HepG2 (cell line): ENCODE measurements around the gene OPN3. TPM values are rescaled to one million over a fixed set of nuclear protein-coding genes. Genes with fewer than 3 reads are reported as not detected.
A peak's percentile ranks its signal among the peaks of the same experiment; 100 is the strongest.

Source experiments
- ATAC-seq: fragments of 200-7000 bp; cut with Tn5 transposase; 3 replicates; pipeline ENCODE4 v1.9.1; 2020; ENCODE audit warnings: mild to moderate bottlenecking, moderate library complexity
- BruUV-seq: library from RNA; stranded (reverse); fragments of 400-500 nt; replicated peaks from 2 replicates; lab custom pipeline; 2021; lab: Mats Ljungman, UMichigan
- CTCF ChIA-PET: fragments of 300-600 bp; formaldehyde crosslinking; extraction: SDS; loops from one replicate; lab custom pipeline; 2021; ENCODE audit warnings: low total read pairs, inconsistent platforms, low intra/inter-chr PET ratio; lab: Yijun Ruan, JAX
- POLR2A ChIA-PET: fragments of 350-600 bp; sonication (Branson Sonifier 250); formaldehyde crosslinking; loops from one replicate; lab custom pipeline; 2020; ENCODE audit warnings: antibody characterized with exemption, inconsistent platforms; lab: Yijun Ruan, JAX
- DNase-seq: peaks from one replicate; pipeline ENCODE4 v3.0.0-alpha.2; 2015; ENCODE audit warnings: low spot score
- FAIRE-seq: peaks from 3 replicates; lab custom pipeline; 2011; peaks lifted over from hg19 to GRCh38; lab: Jason Lieb, UNC
- H2AFZ ChIP-seq: one replicate; pipeline ENCODE4 v1.6.1; 2011; ENCODE audit warnings: low read length, inconsistent platforms
- H3K27ac ChIP-seq: fragments of 300-600 bp; 3 replicates; pipeline ENCODE4 v1.8.0; 2011; ENCODE audit warnings: mixed run types, mild to moderate bottlenecking, mixed read lengths, low read length, inconsistent platforms; ENCODE audit not compliant: insufficient read depth; ENCODE audit errors: extremely low read length
- H3K27me3 ChIP-seq, 2 experiments: fragments of 200-600 bp in 1 of 2; 2 replicates in 1 of 2; 3 replicates in 1 of 2; pipeline versions ENCODE4 v1.6.0 to v1.8.0; 2011; ENCODE audit warnings: low read length in 2 of 2, mild to moderate bottlenecking in 2 of 2, moderate library complexity in 2 of 2, inconsistent platforms in 1 of 2; ENCODE audit not compliant: insufficient read depth in 2 of 2, control insufficient read depth in 1 of 2
- H3K36me3 ChIP-seq, 2 experiments: fragments of 200-600 bp in 1 of 2; replicated peaks in 1 of 2; 2 replicates in 1 of 2; 3 replicates in 1 of 2; pipeline versions ENCODE4 v1.5.1 to v1.8.0; 2011; ENCODE audit warnings: low read length in 2 of 2, inconsistent platforms in 1 of 2; ENCODE audit not compliant: insufficient read depth in 2 of 2, control insufficient read depth in 1 of 2
- H3K4me1 ChIP-seq: 2 replicates; pipeline ENCODE4 v1.5.1; 2012; ENCODE audit warnings: low read length, inconsistent platforms; ENCODE audit not compliant: insufficient read depth
- H3K4me2 ChIP-seq: 2 replicates; pipeline ENCODE4 v1.6.0; 2011; ENCODE audit warnings: low read depth, low read length, inconsistent platforms
- H3K4me3 ChIP-seq, 3 experiments: fragments of 200-600 bp in 1 of 3; sonication (generic), shearing (Covaris generic) in 1 of 3; replicated peaks in 1 of 3; 2 replicates each; pipeline ENCODE4 v1.5.1; 2011 to 2016; ENCODE audit warnings: low read length in 3 of 3, inconsistent platforms in 2 of 3, low read depth in 2 of 3, mild to moderate bottlenecking in 2 of 3, control low read depth in 1 of 3, mixed read lengths in 1 of 3; ENCODE audit not compliant: insufficient read depth in 1 of 3
- H3K79me2 ChIP-seq: one replicate; pipeline ENCODE4 v1.6.1; 2011; ENCODE audit warnings: low read length, inconsistent platforms; ENCODE audit not compliant: insufficient read depth
- H3K9ac ChIP-seq: 2 replicates; pipeline ENCODE4 v1.6.0; 2011; ENCODE audit warnings: mild to moderate bottlenecking, low read depth, low read length, inconsistent platforms; ENCODE audit not compliant: insufficient read depth
- H3K9me3 ChIP-seq: 2 replicates; pipeline ENCODE4 v1.5.1; 2012; ENCODE audit warnings: mild to moderate bottlenecking, low read length
- H4K20me1 ChIP-seq: 2 replicates; pipeline ENCODE4 v1.6.0; 2011; ENCODE audit warnings: inconsistent platforms, mild to moderate bottlenecking, low read length, moderate library complexity; ENCODE audit not compliant: insufficient read depth
- CHD4 ChIP-seq: fragments of 200-600 bp; sonication (generic); IDR thresholded peaks from 2 replicates; pipeline ENCODE4 v1.7.0; 2017; ENCODE audit warnings: mild to moderate bottlenecking, low read length, borderline replicate concordance
- CREM ChIP-seq, 2 experiments: sonication (generic) in 1 of 2; formaldehyde crosslinking in 1 of 2; IDR thresholded peaks; 2 replicates each; pipeline versions ENCODE4 v1.4.0 to v1.6.1; 2016 to 2020; ENCODE audit warnings: antibody characterized with exemption in 1 of 2, mild to moderate bottlenecking in 1 of 2, missing genetic modification reagents in 1 of 2
- NR2F1 ChIP-seq, 2 experiments: fragments of 450-650 bp in 1 of 2; formaldehyde crosslinking in 1 of 2; IDR thresholded peaks; 2 replicates each; pipeline versions ENCODE4 v1.5.0 to v1.6.1; 2016 to 2020; ENCODE audit warnings: mild to moderate bottlenecking in 1 of 2, missing compliant biosample characterization in 1 of 2, missing genetic modification reagents in 1 of 2, moderate library complexity in 1 of 2
- NR2F6 ChIP-seq, 2 experiments: IDR thresholded peaks; 2 replicates each; pipeline ENCODE4 v1.6.1; 2016; ENCODE audit warnings: antibody characterized with exemption in 1 of 2, mild to moderate bottlenecking in 1 of 2
- PHF21A ChIP-seq: sonication (generic); formaldehyde crosslinking; IDR thresholded peaks from 2 replicates; pipeline ENCODE4 v1.5.0; 2020; ENCODE audit warnings: mild to moderate bottlenecking, missing genetic modification reagents
- SOX5 ChIP-seq: IDR thresholded peaks from 2 replicates; pipeline ENCODE4 v1.6.1; 2016; ENCODE audit warnings: borderline replicate concordance
- SRF ChIP-seq: IDR thresholded peaks from 2 replicates; pipeline ENCODE4 v1.6.1; 2011; ENCODE audit warnings: mild to moderate bottlenecking, low read depth, low read length, moderate library complexity
- SRSF1 ChIP-seq: fragments of 200-400 bp; formaldehyde crosslinking; optimal IDR thresholded peaks from 2 replicates; pipeline ENCODE3; 2017; ENCODE audit warnings: mild to moderate bottlenecking, low read depth, low read length, moderate library complexity
- TBX2 ChIP-seq: sonication (generic); formaldehyde crosslinking; IDR thresholded peaks from 2 replicates; pipeline ENCODE4 v1.5.0; 2020; ENCODE audit warnings: missing genetic modification reagents, mild to moderate bottlenecking, borderline replicate concordance
- TBX3 ChIP-seq: fragments of 450-650 bp; IDR thresholded peaks from 2 replicates; pipeline ENCODE4 v1.6.1; 2017; ENCODE audit warnings: antibody characterized with exemption, mild to moderate bottlenecking, inconsistent platforms, borderline replicate concordance
- TIGD3 ChIP-seq: sonication (generic); formaldehyde crosslinking; IDR thresholded peaks from 2 replicates; pipeline ENCODE4 v1.5.1; 2020; ENCODE audit warnings: mild to moderate bottlenecking, missing genetic modification reagents, borderline replicate concordance
- TRAFD1 ChIP-seq: sonication (generic); formaldehyde crosslinking; IDR thresholded peaks from 2 replicates; pipeline ENCODE4 v1.5.1; 2020; ENCODE audit warnings: missing genetic modification reagents, mild to moderate bottlenecking, borderline replicate concordance
- ZNF101 ChIP-seq: sonication (generic); formaldehyde crosslinking; IDR thresholded peaks from 2 replicates; pipeline ENCODE4 v1.4.0; 2020; ENCODE audit warnings: mild to moderate bottlenecking, low read depth, missing genetic modification reagents, borderline replicate concordance
- ZNF251 ChIP-seq: sonication (generic); formaldehyde crosslinking; IDR thresholded peaks from 2 replicates; pipeline ENCODE4 v1.9.0; 2021; ENCODE audit warnings: mild to moderate bottlenecking, missing genetic modification reagents
- ZNF367 ChIP-seq: sonication (generic); formaldehyde crosslinking; IDR thresholded peaks from 2 replicates; pipeline ENCODE4 v1.4.0; 2020; ENCODE audit warnings: missing genetic modification reagents, borderline replicate concordance
- ZNF850 ChIP-seq: sonication (generic); formaldehyde crosslinking; conservative IDR thresholded peaks from 2 replicates; pipeline ENCODE4 v1.9.0; 2021; ENCODE audit warnings: mild to moderate bottlenecking, missing genetic modification reagents
- WGBS: methylation state at CpG from one replicate; pipeline ENCODE4 v1.1.6; 2017; ENCODE audit warnings: low lambda C conversion rate; 5-methylcytosine and 5-hydroxymethylcytosine counted together
- in situ Hi-C: cut with HindIII; loops from 2 replicates; pipeline ENCODE4 v1.10.0; 2017; ENCODE audit warnings: low pct_unique_long_range_greater_than_20kb; ENCODE audit not compliant: extremely low pct_ligation_motif_present
- intact Hi-C: fragments of 100-400 bp; cut with micrococcal nuclease; formaldehyde crosslinking; loops from one replicate; pipeline ENCODE4 v1.10.0; 2022; ENCODE audit not compliant: unreplicated experiment
- polyA plus RNA-seq, 8 experiments: library from polyadenylated mRNA; depleted of rRNA in 3 of 8; stranded (reverse) in 7 of 8; unstranded in 1 of 8; fragments of >200 nt; fragmentation: Illumina TruSeq in 4 of 8; extraction: Trizol in 4 of 8; gene quantifications; 2 replicates each; pipeline versions ENCODE4 v1.2.1 to v1.2.3, GENCODE V29; 2011 to 2016; ENCODE audit warnings: low read depth in 4 of 8, missing spikeins in 1 of 8, mixed read lengths in 1 of 8; ENCODE audit not compliant: insufficient read depth in 1 of 8
- total RNA-seq, 5 experiments: library from RNA; depleted of rRNA; stranded (reverse); fragments of >200 nt; fragmentation: Illumina TruSeq; extraction: Trizol; gene quantifications; 2 replicates each; pipeline ENCODE4 v1.2.3, GENCODE V29; 2016; ENCODE audit warnings: low read depth in 1 of 5
- TF ChIP-seq, protein P1 (sequence below): IDR thresholded peaks from 2 replicates; pipeline ENCODE4 v1.6.1; 2016; ENCODE audit warnings: low read depth

OPN3 gene
- total and polyA plus RNA-seq, 2 of the 13 experiments (the other 11 are each of a cell fraction or from before 2014, with no cell fraction given) = 17.4 to 23.0 TPM

DNA sequence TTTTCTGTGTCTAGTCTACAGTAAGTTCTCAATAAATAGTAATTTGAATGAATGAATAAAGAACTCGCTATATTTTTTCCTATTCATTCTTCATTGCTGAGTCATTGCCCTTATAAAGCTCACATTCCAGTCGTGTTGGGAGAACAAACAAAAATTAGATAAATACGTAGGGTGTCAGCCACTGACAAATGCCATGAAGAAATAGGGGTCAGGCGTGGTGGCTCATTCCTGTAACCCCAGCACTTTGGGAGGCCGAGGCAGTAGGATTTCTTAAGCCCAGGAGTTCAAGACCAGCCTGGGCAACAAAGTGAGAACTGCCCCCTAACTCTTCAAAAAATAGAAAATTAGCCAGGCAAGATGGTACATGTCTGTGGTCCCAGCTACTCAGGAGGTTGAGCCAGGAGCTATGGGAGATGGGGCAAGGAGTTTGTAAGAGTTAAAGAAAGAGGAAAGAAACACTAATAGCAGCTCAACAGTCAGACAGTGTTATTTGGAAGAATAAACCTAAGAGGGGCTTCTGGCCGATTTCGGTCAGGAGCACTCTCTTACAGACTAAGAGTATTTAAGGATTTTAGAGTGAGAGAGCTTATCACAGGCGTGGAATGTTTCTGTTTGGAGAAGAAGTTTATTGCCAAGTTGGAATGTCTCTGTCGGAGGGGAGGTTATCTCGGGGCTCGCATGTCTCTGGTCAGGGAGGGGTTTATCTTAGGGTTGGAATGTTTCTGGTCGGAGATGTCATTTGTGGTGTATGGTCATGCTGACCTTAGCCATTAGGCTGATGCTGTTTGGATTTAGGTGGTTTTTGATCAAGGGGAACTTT, 1.8 kb upstream of the OPN3 start:
- DNase-seq = peak; percentile 84
- intact Hi-C loops = no loop called here
- peak; percentile 20 for ATAC-seq
- Histone ChIP-seq H2AFZ (peak overlapping the region; percentile 7), H3K36me3 (no peaks in the 10 kb centered on the region; a peak in 2 of 5 replicates), H4K20me1 (peaks cover 5% of the 10 kb centered on the region; the same call in 1 of the 2 replicates), H3K9ac (peak overlapping the region; percentile 65), H3K79me2 (peaks cover 24% of the 10 kb centered on the region), H3K4me2 (peak overlapping the region; percentile 97), H3K4me1 (peaks cover 44% of the 10 kb centered on the region), H3K27ac (peak overlapping the region; percentile 87), H3K4me3 (peak overlapping the region in 2 of 3 experiments; percentile 65 to 68; a peak in 2 of 6 replicates), H3K27me3 (no peaks in the 10 kb centered on the region; a peak in 1 of 5 replicates), H3K9me3 (no peaks in the 10 kb centered on the region)
- POLR2A ChIA-PET = interaction anchor here (1.6 to 2.2 kb wide), 4 partner anchors 15 to 205 kb away, joined by 5 to 10 read pairs (median 6); partner anchors contain the start of gene EXO1
- no TSS peak for BruUV-seq
- CTCF ChIA-PET = no interaction called here
- 5% methylated on average over 12 of the region's 12 CpGs for WGBS
- FAIRE-seq = peak; percentile 28
- in situ Hi-C loops = no loop called here
- peak; percentile 98 for TF ChIP-seq ZNF850 (CRISPR knock-in tag)
- TF ChIP-seq SRF = peak; percentile 93
- TF ChIP-seq, protein P1, sequence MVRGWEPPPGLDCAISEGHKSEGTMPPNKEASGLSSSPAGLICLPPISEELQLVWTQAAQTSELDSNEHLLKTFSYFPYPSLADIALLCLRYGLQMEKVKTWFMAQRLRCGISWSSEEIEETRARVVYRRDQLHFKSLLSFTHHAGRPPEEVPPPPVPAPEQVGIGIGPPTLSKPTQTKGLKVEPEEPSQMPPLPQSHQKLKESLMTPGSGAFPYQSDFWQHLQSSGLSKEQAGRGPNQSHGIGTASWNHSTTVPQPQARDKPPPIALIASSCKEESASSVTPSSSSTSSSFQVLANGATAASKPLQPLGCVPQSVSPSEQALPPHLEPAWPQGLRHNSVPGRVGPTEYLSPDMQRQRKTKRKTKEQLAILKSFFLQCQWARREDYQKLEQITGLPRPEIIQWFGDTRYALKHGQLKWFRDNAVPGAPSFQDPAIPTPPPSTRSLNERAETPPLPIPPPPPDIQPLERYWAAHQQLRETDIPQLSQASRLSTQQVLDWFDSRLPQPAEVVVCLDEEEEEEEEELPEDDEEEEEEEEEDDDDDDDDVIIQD (CRISPR knock-in tag) = peak; percentile 32; the same call in 1 of the 2 replicates
- TF ChIP-seq ZNF101 (CRISPR knock-in tag) = no peak
- peak; percentile 20 to 59; a peak in 2 of 4 replicates for TF ChIP-seq NR2F1 (CRISPR knock-in tag; IDR thresholded peaks at IDR 0.05)
- TF ChIP-seq ZNF367 (CRISPR knock-in tag) = no peak
- TF ChIP-seq SOX5 = peak; percentile 22; the same call in 1 of the 2 replicates
- TF ChIP-seq PHF21A = peak; percentile 43; the same call in 1 of the 2 replicates
- peak; percentile 52; the same call in 1 of the 2 replicates for TF ChIP-seq TBX3
- no peak for TF ChIP-seq TIGD3 (CRISPR knock-in tag)
- no peak for TF ChIP-seq SRSF1
- TF ChIP-seq TBX2 (CRISPR knock-in tag) = peak; percentile 51; the same call in 1 of the 2 replicates
- TF ChIP-seq TRAFD1 (CRISPR knock-in tag) = no peak
- TF ChIP-seq CREM (IDR thresholded peaks at IDR 0.05) = 0 out of 2 replicates have a peak, but pooled peaks have one; percentile 8
- TF ChIP-seq CREM (CRISPR knock-in tag; IDR thresholded peaks at IDR 0.05) = no peak
- TF ChIP-seq ZNF251 (CRISPR knock-in tag) = no peak
- peak; percentile 73 for TF ChIP-seq CHD4
- TF ChIP-seq NR2F6 (IDR thresholded peaks at IDR 0.05) = peak; percentile 25; the same call in 1 of the 2 replicates
- TF ChIP-seq NR2F6 (CRISPR knock-in tag; IDR thresholded peaks at IDR 0.05) = peak; percentile 54; the same call in 1 of the 2 replicates
